ENCODE data around the gene NCAPG.

NCAPG gene

DNA sequence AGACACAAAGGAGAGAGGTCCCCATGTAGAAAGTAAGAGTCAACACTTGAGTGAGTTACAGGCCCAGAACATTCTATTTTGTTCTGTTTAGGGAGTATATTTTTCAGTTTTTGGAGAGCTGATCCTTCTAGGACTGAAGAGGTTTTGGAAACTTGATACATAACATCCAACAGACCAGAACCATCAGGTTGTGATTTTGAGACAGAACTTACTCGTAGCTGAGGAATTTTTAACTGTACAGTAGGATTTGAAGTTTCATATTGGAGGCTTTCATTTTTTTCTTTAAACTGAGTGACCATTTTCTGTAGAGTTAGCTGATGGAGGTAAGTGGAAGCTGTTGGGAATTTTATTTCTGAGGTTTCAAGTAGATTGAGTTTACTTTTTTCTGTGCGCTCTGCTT, 73.3 kb downstream of the NCAPG start:
- no peak for DNase-seq

DNA sequence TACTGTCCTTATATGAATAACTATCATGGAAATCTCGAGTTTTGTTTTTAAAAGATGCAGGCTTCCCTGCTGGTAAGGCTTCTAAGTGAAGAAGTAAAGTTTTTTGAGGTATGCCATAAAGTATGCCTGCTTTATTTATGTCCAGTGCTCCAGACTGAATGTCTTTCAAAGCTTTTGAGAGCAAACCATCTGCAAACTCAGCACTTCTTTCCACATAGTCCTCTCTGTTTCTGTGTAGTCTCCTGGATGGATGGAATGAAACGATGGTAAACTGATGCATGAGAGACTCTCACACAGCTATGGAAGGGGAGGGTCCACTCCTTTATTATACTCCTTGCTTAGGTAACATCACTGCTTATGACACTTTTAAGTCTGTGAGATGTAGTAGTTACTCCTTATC, 73.7 kb downstream of the NCAPG start:
- no peak for DNase-seq

GRCh38 chr4:17889692-17890091, 78.9 kb downstream of the NCAPG start:
- no peak for DNase-seq

DNA sequence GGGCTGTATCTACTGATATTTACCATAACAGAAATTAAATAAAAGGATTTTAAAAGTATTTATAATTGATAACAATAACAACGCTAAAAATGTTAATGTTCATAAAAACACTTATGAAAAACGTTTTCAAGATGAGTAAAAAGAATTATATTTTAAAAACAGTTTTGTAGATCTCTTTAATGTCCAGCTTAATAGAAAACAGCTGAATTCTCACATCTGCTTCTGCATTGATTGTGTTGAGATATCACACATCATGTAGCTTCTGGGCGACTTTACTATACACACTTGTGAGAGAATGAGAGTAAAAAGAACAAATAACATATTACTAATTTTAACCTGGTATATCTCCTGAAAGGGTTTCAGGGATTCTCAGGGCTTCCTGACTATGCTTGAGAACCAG, 83.6 kb downstream of the NCAPG start:
- DNase-seq: no peak

Data from NCI-H1930 (cell line).